Upper lobe of left lung (tissue), 6 donors: ENCODE measurements around the gene IGSF9B. TPM values are rescaled to one million over a fixed set of nuclear protein-coding genes. Genes with fewer than 3 reads are reported as not detected.

Source experiments
- ATAC-seq, 2 donors: fragments of 200-7000 bp; cut with Tn5 transposase; one replicate each; pipeline ENCODE4 v1.9.1; 2022; ENCODE audit warnings: mild to moderate bottlenecking in 2 of 2, moderate library complexity in 2 of 2; ENCODE audit not compliant: low FRiP score in 2 of 2
- DNase-seq, 2 donors: peaks; one replicate each; pipeline ENCODE4 v3.0.0-alpha.2; 2019 to 2020
- H3K27ac ChIP-seq, 4 donors: fragments of 200-600 bp; sonication (generic); one replicate each; pipeline ENCODE4 v1.5.1; 2016 to 2019
- H3K27me3 ChIP-seq, 4 donors: fragments of 200-600 bp; sonication (generic); one replicate each; pipeline ENCODE4 v1.5.1; 2017 to 2019
- H3K36me3 ChIP-seq, 4 donors: fragments of 200-600 bp; sonication (generic); one replicate each; pipeline ENCODE4 v1.5.1; 2016 to 2019
- H3K4me1 ChIP-seq, 4 donors: fragments of 200-600 bp; sonication (generic); one replicate each; pipeline ENCODE4 v1.5.1; 2018 to 2019
- H3K4me3 ChIP-seq, 4 donors: fragments of 200-600 bp; sonication (generic); one replicate each; pipeline ENCODE4 v1.5.1; 2017 to 2019; ENCODE audit warnings: mild to moderate bottlenecking in 2 of 4, moderate library complexity in 1 of 4
- H3K9me3 ChIP-seq, 4 donors: fragments of 200-600 bp; sonication (generic); one replicate each; pipeline ENCODE4 v1.5.1; 2018 to 2019
- EP300 ChIP-seq, 4 donors: sonication (generic); formaldehyde crosslinking; IDR thresholded peaks; one replicate each; pipeline ENCODE4 v1.5.1; 2017; ENCODE audit warnings: antibody characterized with exemption in 4 of 4, control low read depth in 2 of 4
- POLR2A ChIP-seq, 4 donors: fragments of 450-650 bp; IDR thresholded peaks; one replicate each; pipeline ENCODE4 v1.5.1; 2016 to 2017; ENCODE audit warnings: antibody characterized with exemption in 4 of 4, mild to moderate bottlenecking in 2 of 4
- POLR2AphosphoS5 ChIP-seq, 2 donors: sonication (generic); formaldehyde crosslinking; IDR thresholded peaks; one replicate each; pipeline ENCODE4 v1.5.1; 2017; ENCODE audit warnings: antibody characterized with exemption in 2 of 2
- WGBS, 2 donors: methylation state at CpG; one replicate each; pipeline ENCODE4 v1.1.5; 2017 to 2018; 5-methylcytosine and 5-hydroxymethylcytosine counted together
- total RNA-seq, 6 donors: library from RNA; depleted of rRNA in 4 of 6; stranded (reverse); fragments of >200 nt in 4 of 6; gene quantifications; one replicate each; pipeline versions ENCODE4 v1.1.0 to v1.2.1, GENCODE V29; 2016 to 2021
- TF ChIP-seq, protein P1 (sequence below), 6 experiments: fragments of 450-650 bp in 4 of 6; fragments of 200-600 bp in 2 of 6; sonication (generic) in 2 of 6; IDR thresholded peaks; one replicate each; pipeline ENCODE4 v1.5.1; 2016 to 2019; ENCODE audit warnings: antibody characterized with exemption in 6 of 6
- donor health status: DM: no; HTN: no; CAD: no; lungs with moderate emphysema.
- donor health status: DM: no; HTN: yes; CAD: no; lungs with severe emphysema.

Gene IGSF9B
- total RNA-seq, 6 donors from 2014 or later, result 1.6 to 13.6 (median 5.3) TPM

GRCh38 chr11:133897331-133897650, 59.5 kb downstream of the IGSF9B start:
- 89 to 95% methylated on average over 10 of the region's 10 CpGs for WGBS, 2 donors
- Histone ChIP-seq H3K36me3 (no peaks in the 10 kb centered on the region), H3K27ac (no peak overlapping the region), H3K4me1 (no peaks in the 10 kb centered on the region), H3K9me3 (no peaks in the 10 kb centered on the region), H3K4me3 (no peak overlapping the region), H3K27me3 (no peaks in the 10 kb centered on the region)
- TF ChIP-seq EP300 (IDR thresholded peaks at IDR 0.05), result no peak
- TF ChIP-seq POLR2AphosphoS5 (IDR thresholded peaks at IDR 0.05), result no peak
- TF ChIP-seq, protein P1, sequence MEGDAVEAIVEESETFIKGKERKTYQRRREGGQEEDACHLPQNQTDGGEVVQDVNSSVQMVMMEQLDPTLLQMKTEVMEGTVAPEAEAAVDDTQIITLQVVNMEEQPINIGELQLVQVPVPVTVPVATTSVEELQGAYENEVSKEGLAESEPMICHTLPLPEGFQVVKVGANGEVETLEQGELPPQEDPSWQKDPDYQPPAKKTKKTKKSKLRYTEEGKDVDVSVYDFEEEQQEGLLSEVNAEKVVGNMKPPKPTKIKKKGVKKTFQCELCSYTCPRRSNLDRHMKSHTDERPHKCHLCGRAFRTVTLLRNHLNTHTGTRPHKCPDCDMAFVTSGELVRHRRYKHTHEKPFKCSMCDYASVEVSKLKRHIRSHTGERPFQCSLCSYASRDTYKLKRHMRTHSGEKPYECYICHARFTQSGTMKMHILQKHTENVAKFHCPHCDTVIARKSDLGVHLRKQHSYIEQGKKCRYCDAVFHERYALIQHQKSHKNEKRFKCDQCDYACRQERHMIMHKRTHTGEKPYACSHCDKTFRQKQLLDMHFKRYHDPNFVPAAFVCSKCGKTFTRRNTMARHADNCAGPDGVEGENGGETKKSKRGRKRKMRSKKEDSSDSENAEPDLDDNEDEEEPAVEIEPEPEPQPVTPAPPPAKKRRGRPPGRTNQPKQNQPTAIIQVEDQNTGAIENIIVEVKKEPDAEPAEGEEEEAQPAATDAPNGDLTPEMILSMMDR (IDR thresholded peaks at IDR 0.05), result no peak
- TF ChIP-seq POLR2A (IDR thresholded peaks at IDR 0.05), result no peak
- ATAC-seq, result no peak
- peak in 1 of 2 donors; percentile 29 for DNase-seq

DNA sequence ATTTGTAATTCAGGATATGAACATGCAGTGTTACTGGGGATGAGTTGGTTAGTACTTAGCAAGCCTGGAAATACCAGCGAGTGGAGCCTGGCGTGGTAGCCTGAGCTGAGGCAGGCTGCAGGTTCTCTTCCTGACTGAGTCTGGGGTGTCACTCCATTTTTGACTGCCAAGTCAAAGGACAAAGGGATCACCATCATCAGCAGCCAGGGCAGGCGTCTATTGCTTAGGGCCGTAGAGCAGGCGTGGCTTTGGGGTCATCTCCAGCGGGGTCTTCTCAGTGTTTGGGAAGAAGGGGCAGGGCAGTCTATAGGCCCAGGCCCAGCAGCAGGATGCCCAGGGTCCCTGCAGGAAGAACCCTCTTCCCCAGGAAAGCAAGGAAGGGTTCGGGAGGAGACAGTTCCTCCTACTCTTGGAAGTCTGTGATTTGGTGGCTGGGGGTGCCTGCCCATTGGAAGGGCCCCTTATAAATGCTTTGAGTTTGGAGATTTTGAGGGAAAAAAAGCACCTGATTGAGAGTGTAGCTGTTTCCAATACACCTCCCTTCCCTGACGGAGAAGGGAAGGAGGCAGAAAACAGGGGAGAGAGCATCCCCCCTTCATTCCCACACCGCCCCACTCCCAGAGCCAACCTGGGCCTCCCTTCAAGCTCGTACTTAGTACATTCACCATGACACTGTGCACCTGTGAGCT, 60.0 kb downstream of the IGSF9B start:
- DNase-seq (no peak), ATAC-seq (no peak)
- no peaks in the 10 kb centered on the region for H3K9me3 ChIP-seq
- no peaks in the 10 kb centered on the region for H3K4me1 ChIP-seq
- no peaks in the 10 kb centered on the region for H3K27me3 ChIP-seq
- no peak overlapping the region for H3K27ac ChIP-seq
- no peaks in the 10 kb centered on the region for H3K36me3 ChIP-seq
- TF ChIP-seq EP300 (IDR thresholded peaks at IDR 0.05) (no peak), POLR2AphosphoS5 (IDR thresholded peaks at IDR 0.05) (no peak), POLR2A (IDR thresholded peaks at IDR 0.05) (no peak)
- TF ChIP-seq, protein P1 (IDR thresholded peaks at IDR 0.05), result no peak
- H3K4me3 ChIP-seq, result no peak overlapping the region
- 91 to 94% methylated on average over 10 of the region's 10 CpGs for WGBS, 2 donors

DNA sequence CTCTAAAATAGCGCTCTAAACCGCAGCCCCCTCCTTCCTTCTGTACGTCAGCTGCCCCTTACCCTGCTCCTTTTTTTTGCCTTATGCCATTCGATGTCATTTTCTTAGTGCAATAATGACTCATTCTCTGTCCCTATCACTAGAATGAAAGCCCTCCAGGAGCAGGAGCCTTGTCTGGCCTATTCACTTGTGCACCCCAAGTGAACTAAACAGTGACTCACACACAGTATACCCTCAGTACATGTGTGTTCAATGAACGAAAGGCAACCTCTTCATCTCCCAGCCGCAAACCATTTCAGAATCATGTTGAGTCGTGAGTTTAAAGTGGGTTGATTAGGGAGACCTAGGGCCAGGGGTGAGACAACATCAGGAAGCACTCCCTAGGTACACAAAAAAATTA, 60.7 kb downstream of the IGSF9B start:
- no peak overlapping the region for H3K27ac ChIP-seq
- no peaks in the 10 kb centered on the region for H3K4me1 ChIP-seq
- ATAC-seq (no peak), DNase-seq (no peak)
- no peaks in the 10 kb centered on the region for H3K36me3 ChIP-seq
- WGBS, 2 donors, result 84 to 85% methylated on average over 7 of the region's 7 CpGs
- no peak overlapping the region for H3K4me3 ChIP-seq
- no peaks in the 10 kb centered on the region for H3K27me3 ChIP-seq
- H3K9me3 ChIP-seq, result no peaks in the 10 kb centered on the region
- TF ChIP-seq, protein P1 (IDR thresholded peaks at IDR 0.05), result no peak
- TF ChIP-seq POLR2A (IDR thresholded peaks at IDR 0.05) (no peak), POLR2AphosphoS5 (IDR thresholded peaks at IDR 0.05) (no peak), EP300 (IDR thresholded peaks at IDR 0.05) (no peak)

GRCh38 chr11:133895551-133895950, 61.2 kb downstream of the IGSF9B start:
- DNase-seq (no peak), ATAC-seq (no peak)
- WGBS, 2 donors, result 72 to 84% methylated on average over 8 of the region's 8 CpGs
- Histone ChIP-seq H3K9me3 (no peaks in the 10 kb centered on the region), H3K27me3 (no peaks in the 10 kb centered on the region), H3K27ac (no peak overlapping the region), H3K4me3 (no peak overlapping the region), H3K4me1 (no peaks in the 10 kb centered on the region), H3K36me3 (no peaks in the 10 kb centered on the region)
- TF ChIP-seq, protein P1 (IDR thresholded peaks at IDR 0.05), result no peak
- TF ChIP-seq EP300 (IDR thresholded peaks at IDR 0.05) (no peak), POLR2A (IDR thresholded peaks at IDR 0.05) (no peak), POLR2AphosphoS5 (IDR thresholded peaks at IDR 0.05) (no peak)

DNA sequence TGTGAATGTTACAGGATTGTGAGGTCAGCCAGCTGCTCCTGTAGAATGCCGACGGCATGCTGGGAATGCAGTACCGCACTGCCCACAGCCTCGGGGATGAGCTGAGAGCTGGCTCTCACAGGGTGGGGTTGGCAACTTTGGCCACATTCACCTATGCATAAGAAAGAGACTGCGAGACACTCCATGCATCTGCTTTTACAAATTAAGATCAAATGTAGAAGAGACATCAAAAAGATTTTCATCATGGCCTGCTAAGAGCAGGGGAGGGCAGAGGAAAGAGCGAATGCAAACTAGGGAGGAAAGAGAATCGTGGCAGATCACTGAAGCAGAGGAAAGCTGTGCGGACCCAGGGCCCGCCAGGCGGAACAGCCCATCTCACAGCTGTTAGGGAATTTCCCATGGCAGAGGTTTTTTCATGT, 61.7 kb downstream of the IGSF9B start:
- ATAC-seq, result no peak
- no peaks in the 10 kb centered on the region for H3K9me3 ChIP-seq
- H3K27ac ChIP-seq, result no peak overlapping the region
- H3K4me3 ChIP-seq, result no peak overlapping the region
- WGBS, 2 donors, result 46 to 66% methylated on average over 10 of the region's 10 CpGs
- H3K4me1 ChIP-seq, result no peaks in the 10 kb centered on the region
- TF ChIP-seq EP300 (IDR thresholded peaks at IDR 0.05), result no peak
- no peak for TF ChIP-seq POLR2AphosphoS5 (IDR thresholded peaks at IDR 0.05)
- TF ChIP-seq, protein P1 (IDR thresholded peaks at IDR 0.05), result no peak
- no peak for TF ChIP-seq POLR2A (IDR thresholded peaks at IDR 0.05)
- H3K27me3 ChIP-seq, result no peaks in the 10 kb centered on the region
- H3K36me3 ChIP-seq, result no peaks in the 10 kb centered on the region
- no peak for DNase-seq
